ENCODE data around the gene FNIP2. TPM values are rescaled to one million over a fixed set of nuclear protein-coding genes. Genes with fewer than 3 reads are reported as not detected.

FNIP2 gene
- total RNA-seq, 1 experiment from 2014 or later, result 35.3 TPM

- Mint-ChIP-seq H3K27ac (ENCODE audit: unreplicated experiment) (no peak overlapping the region), H3K4me3 (ENCODE audit: low read depth, unreplicated experiment) (no peak overlapping the region), H3K36me3 (ENCODE audit: insufficient read depth, unreplicated experiment) (peaks cover 5% of the 10 kb centered on the region), H3K4me1 (ENCODE audit: low read depth, unreplicated experiment) (no peaks in the 10 kb centered on the region), H3K9me3 (ENCODE audit: low read depth, unreplicated experiment) (no peaks in the 10 kb centered on the region), H3K27me3 (ENCODE audit: unreplicated experiment) (no peaks in the 10 kb centered on the region)
- intact Hi-C loops (cut with micrococcal nuclease; ENCODE audit: unreplicated experiment), result loop anchor here (5.0 kb wide), 1 partner anchor 588 kb away; no protein-coding TSS in a partner anchor
- BruUV-seq (replicated peaks), result no TSS peak
- CTCF ChIA-PET, result no interaction called here
- DNase-seq, result no peak
- TF ChIP-seq CTCF (IDR thresholded peaks at IDR 0.05; ENCODE audit: unreplicated experiment), result no peak
Measured at GRCh38 chr4:158859661-158860060, 90.8 kb downstream of the FNIP2 start.

GRCh38 chr4:158860856-158861255 is 92.0 kb downstream of the FNIP2 start:
- Mint-ChIP-seq H3K27me3 (ENCODE audit: unreplicated experiment) (no peaks in the 10 kb centered on the region), H3K36me3 (ENCODE audit: insufficient read depth, unreplicated experiment) (peaks cover 5% of the 10 kb centered on the region), H3K4me1 (ENCODE audit: low read depth, unreplicated experiment) (no peaks in the 10 kb centered on the region), H3K4me3 (ENCODE audit: low read depth, unreplicated experiment) (no peak overlapping the region), H3K9me3 (ENCODE audit: low read depth, unreplicated experiment) (no peaks in the 10 kb centered on the region), H3K27ac (ENCODE audit: unreplicated experiment) (no peak overlapping the region)
- BruUV-seq (replicated peaks), result no TSS peak
- DNase-seq, result no peak
- intact Hi-C loops (cut with micrococcal nuclease; ENCODE audit: unreplicated experiment), result no loop called here
- CTCF ChIA-PET, result interaction anchor here (0.6 kb wide), 1 partner anchor 309 kb away, joined by 3 read pairs; no protein-coding TSS in a partner anchor
- no peak for TF ChIP-seq CTCF (IDR thresholded peaks at IDR 0.05; ENCODE audit: unreplicated experiment)

GRCh38 chr4:158861281-158861680 is 92.5 kb downstream of the FNIP2 start:
- intact Hi-C loops (cut with micrococcal nuclease; ENCODE audit: unreplicated experiment), result no loop called here
- Mint-ChIP-seq H3K4me1 (ENCODE audit: low read depth, unreplicated experiment) (no peaks in the 10 kb centered on the region), H3K9me3 (ENCODE audit: low read depth, unreplicated experiment) (no peaks in the 10 kb centered on the region), H3K27me3 (ENCODE audit: unreplicated experiment) (no peaks in the 10 kb centered on the region), H3K4me3 (ENCODE audit: low read depth, unreplicated experiment) (no peak overlapping the region), H3K27ac (ENCODE audit: unreplicated experiment) (no peak overlapping the region), H3K36me3 (ENCODE audit: insufficient read depth, unreplicated experiment) (peaks cover 5% of the 10 kb centered on the region)
- no peak for DNase-seq
- TF ChIP-seq CTCF (IDR thresholded peaks at IDR 0.05; ENCODE audit: unreplicated experiment), result no peak
- no TSS peak for BruUV-seq (replicated peaks)
- CTCF ChIA-PET, result interaction anchor here (0.6 kb wide), 1 partner anchor 308 kb away, joined by 3 read pairs; no protein-coding TSS in a partner anchor

- Mint-ChIP-seq H3K4me3 (ENCODE audit: low read depth, unreplicated experiment) (no peak overlapping the region), H3K36me3 (ENCODE audit: insufficient read depth, unreplicated experiment) (peaks cover 5% of the 10 kb centered on the region), H3K27ac (ENCODE audit: unreplicated experiment) (no peak overlapping the region), H3K4me1 (ENCODE audit: low read depth, unreplicated experiment) (no peaks in the 10 kb centered on the region), H3K27me3 (ENCODE audit: unreplicated experiment) (no peaks in the 10 kb centered on the region), H3K9me3 (ENCODE audit: low read depth, unreplicated experiment) (no peaks in the 10 kb centered on the region)
- DNase-seq, result no peak
- TF ChIP-seq CTCF (IDR thresholded peaks at IDR 0.05; ENCODE audit: unreplicated experiment), result no peak
- BruUV-seq (replicated peaks), result no TSS peak
- CTCF ChIA-PET, result no interaction called here
- intact Hi-C loops (cut with micrococcal nuclease; ENCODE audit: unreplicated experiment), result no loop called here
Measured at GRCh38 chr4:158861766-158862165, 92.9 kb downstream of the FNIP2 start.

Measured in Calu3 (cell line).